ENCODE results near the gene GRIA3.
"Not testable (repeated sequence)": the region's sequence is repeated elsewhere in the genome, so short reads cannot be mapped to it uniquely, and the experiment has no call there.

GRIA3 gene

GRCh38 chrX:123361371-123361770, 177.3 kb downstream of the GRIA3 start:
- no peak for DNase-seq

- not testable (repeated sequence) for DNase-seq
These were observed 202.1 kb downstream of the GRIA3 start for GRCh38 chrX:123386196-123386595.

DNA sequence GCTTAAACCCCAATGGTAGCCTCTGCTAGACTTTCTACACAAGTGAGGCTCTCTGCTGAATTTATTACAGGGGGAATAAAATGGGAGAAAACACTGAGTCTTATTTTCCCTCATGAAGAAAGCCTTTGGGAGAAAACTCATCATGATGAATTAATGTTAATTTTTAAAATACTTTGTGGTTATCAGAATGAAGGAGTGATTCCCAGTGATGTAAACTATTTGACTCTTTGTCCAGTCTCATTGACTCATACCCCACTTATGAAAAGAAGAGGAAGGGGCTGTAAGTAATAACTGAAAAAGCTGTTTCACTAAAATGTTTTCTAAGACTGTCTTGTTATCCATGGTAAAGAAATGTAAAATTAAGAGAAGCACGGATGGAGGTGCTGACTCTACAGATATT, 208.8 kb downstream of the GRIA3 start:
- DNase-seq = no peak

DNA sequence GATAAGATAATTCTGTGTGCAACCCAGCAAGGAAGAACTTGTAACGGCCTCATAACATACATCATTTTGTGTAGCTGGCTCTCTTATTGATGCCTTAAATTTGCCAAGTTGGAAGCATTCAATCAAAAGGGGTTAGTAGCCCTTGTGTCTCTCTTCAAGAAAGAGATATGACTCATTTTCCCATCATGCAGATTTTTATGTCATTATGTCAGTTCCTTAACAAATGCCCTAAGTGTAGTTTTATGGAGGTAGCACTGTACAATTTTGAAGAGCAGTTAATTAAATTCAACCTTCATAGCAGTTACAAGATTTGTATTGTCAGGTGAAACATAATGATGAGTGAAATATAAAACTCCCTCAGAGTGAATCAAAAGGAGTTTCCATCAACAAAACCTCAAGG, 215.6 kb downstream of the GRIA3 start:
- DNase-seq = no peak

GRCh38 chrX:123405231-123405630, 221.2 kb downstream of the GRIA3 start:
- DNase-seq = no peak

- DNase-seq = no peak
These were observed 225.0 kb downstream of the GRIA3 start for GRCh38 chrX:123408821-123409737.

DNA sequence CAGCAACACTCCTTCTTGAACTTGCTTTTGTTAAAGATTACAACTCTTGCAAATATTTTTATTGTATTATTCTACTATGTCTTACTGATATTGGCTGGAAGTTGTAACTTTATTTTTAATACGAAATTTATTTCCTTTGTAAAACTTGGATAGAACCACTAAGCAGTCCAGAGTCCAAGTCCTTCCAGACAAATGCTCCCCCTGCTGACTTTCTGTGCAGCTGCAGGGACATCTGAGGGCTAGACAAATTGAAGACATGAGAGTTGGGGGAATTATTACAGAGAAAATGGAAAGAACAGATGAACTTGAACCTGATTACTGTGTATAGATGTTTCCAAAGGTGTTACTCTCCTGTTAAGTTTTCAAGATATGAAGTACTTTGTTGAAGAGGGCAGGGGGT, 238.8 kb downstream of the GRIA3 start:
- DNase-seq = no peak

DNA sequence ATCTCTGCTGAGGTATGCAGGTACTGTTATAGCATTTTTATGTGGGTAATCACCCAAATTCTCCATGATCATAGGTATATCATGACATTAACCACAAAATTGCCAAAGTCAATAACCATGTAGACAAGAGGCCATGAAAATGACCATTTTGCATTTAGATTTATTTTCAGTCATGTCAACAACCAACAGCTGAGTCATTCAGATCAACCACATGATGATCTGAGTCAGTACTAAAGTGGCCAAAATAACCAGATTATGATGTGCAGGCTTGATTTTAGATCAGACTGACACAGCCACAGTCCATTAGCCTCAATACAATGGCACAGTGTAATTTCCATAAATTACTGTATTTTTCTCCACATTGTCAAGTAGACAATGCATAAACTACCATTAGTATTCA, 240.5 kb downstream of the GRIA3 start:
- no peak for DNase-seq

GRCh38 chrX:123425471-123425870, 241.4 kb downstream of the GRIA3 start:
- DNase-seq = no peak

DNA sequence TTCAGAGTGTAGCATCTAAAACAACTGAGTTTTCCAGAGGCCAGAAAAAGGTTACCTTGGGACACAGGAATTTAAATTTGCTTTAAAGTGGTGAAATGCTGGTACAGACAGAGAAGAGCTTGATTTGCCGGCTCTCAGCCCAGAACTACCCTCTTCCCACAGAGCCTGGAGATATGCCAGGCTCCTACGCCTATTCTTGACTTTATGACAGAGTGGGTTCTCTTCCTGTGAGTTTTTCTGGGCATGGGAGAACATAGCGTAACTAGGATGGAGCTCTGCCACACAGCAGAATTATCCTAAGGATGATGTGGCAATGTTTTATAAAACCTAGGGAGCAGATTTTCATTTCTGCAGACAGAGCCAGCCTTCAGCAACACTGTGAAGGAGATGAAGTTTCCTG, 241.8 kb downstream of the GRIA3 start:
- DNase-seq = no peak

DNA sequence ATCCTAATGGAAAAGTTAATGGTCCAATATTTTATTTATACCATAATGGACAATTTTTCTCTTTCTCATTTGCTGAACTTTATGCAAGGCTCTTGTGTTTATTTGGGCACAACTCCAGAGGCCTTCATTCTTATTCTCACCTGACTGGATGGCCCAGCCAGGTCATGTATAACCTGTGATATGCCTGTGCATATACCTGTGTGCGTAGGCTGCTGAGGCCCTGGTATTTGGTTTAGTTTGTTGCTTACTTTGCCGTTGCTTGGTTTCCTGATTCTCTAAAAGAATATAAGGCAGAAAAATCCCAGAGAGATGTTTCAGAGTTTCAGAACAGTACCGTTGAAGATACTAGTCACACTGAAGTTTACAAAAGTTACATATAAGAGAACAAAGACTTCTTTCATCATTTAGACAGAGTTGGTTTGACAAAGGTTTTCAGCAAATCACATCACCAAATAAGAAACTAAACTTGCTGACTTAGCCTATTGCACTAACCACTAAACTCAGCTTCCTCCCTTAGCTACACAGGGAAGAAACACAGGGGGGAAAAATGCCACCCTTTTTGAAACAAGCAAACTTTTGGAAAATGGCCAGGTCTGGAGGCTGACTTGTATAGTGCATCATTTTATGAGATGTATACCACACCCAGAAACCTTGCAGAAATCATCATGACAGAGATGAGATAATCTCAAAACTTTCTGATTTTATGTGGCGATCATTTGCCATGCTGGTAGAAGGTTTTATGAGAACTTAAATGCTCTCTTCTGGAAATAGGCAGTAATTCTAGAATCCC, 248.5 kb downstream of the GRIA3 start:
- DNase-seq = no peak

DNA sequence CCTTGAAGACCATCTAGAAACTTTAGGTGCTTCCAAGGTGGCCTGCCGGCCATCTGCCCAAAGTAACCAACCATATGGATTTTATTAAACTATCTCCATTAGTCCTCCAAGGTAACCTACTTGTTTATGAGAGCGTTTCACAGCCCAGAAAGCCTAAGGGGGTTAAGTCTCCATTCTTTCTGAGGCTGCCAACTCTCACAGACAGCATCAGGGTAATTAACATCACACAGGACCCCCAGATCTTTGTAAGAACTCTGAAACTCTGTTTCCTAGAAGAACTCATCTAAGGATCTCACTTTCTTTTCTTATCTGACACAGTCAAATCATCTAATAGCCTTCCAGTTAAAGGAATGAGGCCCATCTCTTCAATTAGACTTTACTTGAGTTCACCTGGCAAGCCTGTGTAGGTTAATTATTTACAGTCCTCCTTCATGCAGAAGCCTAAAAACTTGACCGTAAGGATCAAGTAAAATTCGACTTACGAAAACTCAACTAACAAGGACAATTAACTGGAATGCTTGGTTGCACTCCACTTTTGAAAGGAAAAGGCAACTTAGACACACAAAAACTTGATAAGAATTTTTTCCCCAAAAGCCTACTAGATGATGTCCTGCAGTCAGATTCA, 252.5 kb downstream of the GRIA3 start:
- DNase-seq = no peak

- DNase-seq = not testable (repeated sequence)
These were observed 255.8 kb downstream of the GRIA3 start for GRCh38 chrX:123439926-123440325.

GRCh38 chrX:123442764-123443163, 258.7 kb downstream of the GRIA3 start:
- no peak for DNase-seq

GRCh38 chrX:123447506-123447905, 263.4 kb downstream of the GRIA3 start:
- no peak for DNase-seq

DNA sequence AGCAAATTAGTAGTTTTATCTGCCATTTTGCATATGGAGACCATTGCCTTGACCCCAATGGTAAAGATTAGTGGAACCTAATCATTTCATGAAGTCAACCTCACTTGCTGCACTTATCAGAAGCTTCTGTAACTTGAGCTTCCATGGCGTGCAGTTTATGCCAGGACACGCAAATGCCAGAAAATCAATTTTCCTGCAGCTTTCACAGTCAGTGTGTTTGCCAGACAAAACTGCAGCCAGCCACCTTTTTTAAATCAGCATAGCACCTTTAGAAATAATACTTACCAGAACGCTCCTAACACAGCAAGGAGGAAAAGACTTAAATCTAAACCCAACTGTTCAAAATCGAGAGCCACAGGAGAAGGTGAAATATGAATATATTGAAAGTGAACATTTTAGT, 265.3 kb downstream of the GRIA3 start:
- DNase-seq = no peak

- DNase-seq = no peak
These were observed 266.1 kb downstream of the GRIA3 start for GRCh38 chrX:123450222-123450621.

GRCh38 chrX:123454712-123455431, 270.8 kb downstream of the GRIA3 start:
- DNase-seq = no peak

DNA sequence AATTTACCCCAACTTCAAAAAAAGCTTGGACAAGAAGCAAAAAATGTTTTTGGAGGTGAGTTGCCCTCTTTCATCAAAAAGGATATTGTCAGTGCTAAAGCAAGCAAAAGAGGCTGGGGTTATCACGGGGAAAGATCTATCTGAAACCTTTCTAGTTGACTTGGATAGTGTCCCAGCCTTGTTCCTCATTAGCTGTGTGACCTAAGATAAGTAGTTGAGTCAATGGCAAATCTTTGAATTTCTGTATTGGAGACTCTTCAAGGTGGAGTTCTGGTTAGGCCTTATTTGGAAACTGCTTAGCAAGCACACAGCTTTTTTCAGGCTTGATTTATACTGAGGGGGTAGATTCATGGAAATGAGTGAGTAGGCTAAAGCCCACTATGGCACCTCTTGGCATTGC, 271.6 kb downstream of the GRIA3 start:
- no peak for DNase-seq

DNA sequence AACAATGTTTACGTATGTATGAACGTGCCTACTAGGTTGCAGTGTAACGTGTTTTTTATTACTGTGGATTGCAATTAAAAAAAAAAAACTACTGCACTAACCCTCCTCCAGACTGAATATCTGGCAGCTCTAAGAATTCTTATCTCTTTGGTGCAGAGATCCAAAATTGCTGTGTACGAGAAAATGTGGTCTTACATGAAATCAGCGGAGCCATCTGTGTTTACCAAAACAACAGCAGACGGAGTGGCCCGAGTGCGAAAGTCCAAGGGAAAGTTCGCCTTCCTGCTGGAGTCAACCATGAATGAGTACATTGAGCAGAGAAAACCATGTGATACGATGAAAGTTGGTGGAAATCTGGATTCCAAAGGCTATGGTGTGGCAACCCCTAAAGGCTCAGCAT, 280.6 kb downstream of the GRIA3 start:
- DNase-seq = no peak

GRCh38 chrX:123468481-123468880, 284.4 kb downstream of the GRIA3 start:
- no peak for DNase-seq

- no peak for DNase-seq
These were observed 291.1 kb downstream of the GRIA3 start for GRCh38 chrX:123475068-123475724.
